ENCODE results near the gene SLC41A2. TPM values are rescaled to one million over a fixed set of nuclear protein-coding genes. Genes with fewer than 3 reads are reported as not detected.
A peak's percentile ranks its signal among the peaks of the same experiment; 100 is the strongest.

SLC41A2 gene
- total and polyA plus RNA-seq, 9 of the 15 experiments (the other 6 are each of a cell fraction or from before 2014, with no cell fraction given), result 0.01 to 0.89 (median 0.16) TPM; not detected in 1

- TF ChIP-seq, protein P1, sequence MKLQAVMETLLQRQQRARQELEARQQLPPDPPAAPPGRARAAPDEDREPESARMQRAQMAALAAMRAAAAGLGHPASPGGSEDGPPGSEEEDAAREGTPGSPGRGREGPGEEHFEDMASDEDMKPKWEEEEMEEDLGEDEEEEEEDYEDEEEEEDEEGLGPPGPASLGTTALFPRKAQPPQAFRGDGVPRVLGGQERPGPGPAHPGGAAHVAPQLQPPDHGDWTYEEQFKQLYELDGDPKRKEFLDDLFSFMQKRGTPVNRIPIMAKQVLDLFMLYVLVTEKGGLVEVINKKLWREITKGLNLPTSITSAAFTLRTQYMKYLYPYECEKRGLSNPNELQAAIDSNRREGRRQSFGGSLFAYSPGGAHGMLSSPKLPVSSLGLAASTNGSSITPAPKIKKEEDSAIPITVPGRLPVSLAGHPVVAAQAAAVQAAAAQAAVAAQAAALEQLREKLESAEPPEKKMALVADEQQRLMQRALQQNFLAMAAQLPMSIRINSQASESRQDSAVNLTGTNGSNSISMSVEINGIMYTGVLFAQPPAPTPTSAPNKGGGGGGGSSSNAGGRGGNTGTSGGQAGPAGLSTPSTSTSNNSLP (IDR thresholded peaks at IDR 0.05; ENCODE audit: borderline replicate concordance, low read depth, low read length), result peak; percentile 62; the same call in 1 of the 2 replicates
- TF ChIP-seq FOXJ2 (tag; IDR thresholded peaks at IDR 0.05), result no peak
- peak; percentile 51 for TF ChIP-seq RBBP5 (IDR thresholded peaks at IDR 0.05; ENCODE audit: borderline replicate concordance, insufficient read depth, low read length, poor library complexity, severe bottlenecking)
- no peak for TF ChIP-seq NCOR1 (IDR thresholded peaks at IDR 0.05)
- no peak for TF ChIP-seq ZNF583 (CRISPR knock-in tag; IDR thresholded peaks at IDR 0.05)
- peak; percentile 89 for TF ChIP-seq JUN (IDR thresholded peaks at IDR 0.05; ENCODE audit: borderline replicate concordance, low read depth, low read length)
- TF ChIP-seq JUN (CRISPR knock-in tag; IDR thresholded peaks at IDR 0.05; ENCODE audit: borderline replicate concordance), result no peak
- TF ChIP-seq DPF2 (IDR thresholded peaks at IDR 0.05), result peak; percentile 81
- TF ChIP-seq MAFG (tag; conservative IDR thresholded peaks at IDR 0.05), result peak; percentile 53; the same call in 1 of the 2 replicates
- TF ChIP-seq RHOXF2B (CRISPR knock-in tag; conservative IDR thresholded peaks at IDR 0.05), result no peak
- peak; percentile 65 for TF ChIP-seq EP300 (IDR thresholded peaks at IDR 0.05; ENCODE audit: low read length)
- TF ChIP-seq ZNF384 (IDR thresholded peaks at IDR 0.05; ENCODE audit: low read depth, low read length), result peak; percentile 73; the same call in 1 of the 2 replicates
- no peak for TF ChIP-seq HIVEP1 (CRISPR knock-in tag; IDR thresholded peaks at IDR 0.05)
- TF ChIP-seq GABPB1 (CRISPR knock-in tag; IDR thresholded peaks at IDR 0.05), result no peak
- no peak for TF ChIP-seq CREB1 (IDR thresholded peaks at IDR 0.05)
- TF ChIP-seq CREB1 (CRISPR knock-in tag; IDR thresholded peaks at IDR 0.05), result no peak
- peak; percentile 49 for TF ChIP-seq CBFA2T3 (IDR thresholded peaks at IDR 0.05)
- TF ChIP-seq, protein P2, sequence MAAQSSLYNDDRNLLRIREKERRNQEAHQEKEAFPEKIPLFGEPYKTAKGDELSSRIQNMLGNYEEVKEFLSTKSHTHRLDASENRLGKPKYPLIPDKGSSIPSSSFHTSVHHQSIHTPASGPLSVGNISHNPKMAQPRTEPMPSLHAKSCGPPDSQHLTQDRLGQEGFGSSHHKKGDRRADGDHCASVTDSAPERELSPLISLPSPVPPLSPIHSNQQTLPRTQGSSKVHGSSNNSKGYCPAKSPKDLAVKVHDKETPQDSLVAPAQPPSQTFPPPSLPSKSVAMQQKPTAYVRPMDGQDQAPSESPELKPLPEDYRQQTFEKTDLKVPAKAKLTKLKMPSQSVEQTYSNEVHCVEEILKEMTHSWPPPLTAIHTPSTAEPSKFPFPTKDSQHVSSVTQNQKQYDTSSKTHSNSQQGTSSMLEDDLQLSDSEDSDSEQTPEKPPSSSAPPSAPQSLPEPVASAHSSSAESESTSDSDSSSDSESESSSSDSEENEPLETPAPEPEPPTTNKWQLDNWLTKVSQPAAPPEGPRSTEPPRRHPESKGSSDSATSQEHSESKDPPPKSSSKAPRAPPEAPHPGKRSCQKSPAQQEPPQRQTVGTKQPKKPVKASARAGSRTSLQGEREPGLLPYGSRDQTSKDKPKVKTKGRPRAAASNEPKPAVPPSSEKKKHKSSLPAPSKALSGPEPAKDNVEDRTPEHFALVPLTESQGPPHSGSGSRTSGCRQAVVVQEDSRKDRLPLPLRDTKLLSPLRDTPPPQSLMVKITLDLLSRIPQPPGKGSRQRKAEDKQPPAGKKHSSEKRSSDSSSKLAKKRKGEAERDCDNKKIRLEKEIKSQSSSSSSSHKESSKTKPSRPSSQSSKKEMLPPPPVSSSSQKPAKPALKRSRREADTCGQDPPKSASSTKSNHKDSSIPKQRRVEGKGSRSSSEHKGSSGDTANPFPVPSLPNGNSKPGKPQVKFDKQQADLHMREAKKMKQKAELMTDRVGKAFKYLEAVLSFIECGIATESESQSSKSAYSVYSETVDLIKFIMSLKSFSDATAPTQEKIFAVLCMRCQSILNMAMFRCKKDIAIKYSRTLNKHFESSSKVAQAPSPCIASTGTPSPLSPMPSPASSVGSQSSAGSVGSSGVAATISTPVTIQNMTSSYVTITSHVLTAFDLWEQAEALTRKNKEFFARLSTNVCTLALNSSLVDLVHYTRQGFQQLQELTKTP (IDR thresholded peaks at IDR 0.05; ENCODE audit: low read depth in 1 of 2, partially characterized antibody in 2 of 2), result peak in 1 of 2 experiments; percentile 17
- TF ChIP-seq ATF7 (IDR thresholded peaks at IDR 0.05), result peak; percentile 53; the same call in 1 of the 2 replicates
- peak; percentile 84 for TF ChIP-seq SMARCA4 (IDR thresholded peaks at IDR 0.05)
- TF ChIP-seq FOS (IDR thresholded peaks at IDR 0.05; ENCODE audit: extremely low read depth, insufficient read length), result peak; percentile 30
- TF ChIP-seq, protein P3, sequence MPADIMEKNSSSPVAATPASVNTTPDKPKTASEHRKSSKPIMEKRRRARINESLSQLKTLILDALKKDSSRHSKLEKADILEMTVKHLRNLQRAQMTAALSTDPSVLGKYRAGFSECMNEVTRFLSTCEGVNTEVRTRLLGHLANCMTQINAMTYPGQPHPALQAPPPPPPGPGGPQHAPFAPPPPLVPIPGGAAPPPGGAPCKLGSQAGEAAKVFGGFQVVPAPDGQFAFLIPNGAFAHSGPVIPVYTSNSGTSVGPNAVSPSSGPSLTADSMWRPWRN (IDR thresholded peaks at IDR 0.05; ENCODE audit: low read depth), result peak; percentile 31; the same call in 1 of the 2 replicates
- TF ChIP-seq IFI16 (CRISPR knock-in tag; IDR thresholded peaks at IDR 0.05), result no peak
- TF ChIP-seq KHSRP (IDR thresholded peaks at IDR 0.05), result no peak
- peak; percentile 96 for TF ChIP-seq FOSL1 (tag; conservative IDR thresholded peaks at IDR 0.05)
- peak; percentile 94 for TF ChIP-seq ESRRA (IDR thresholded peaks at IDR 0.05; ENCODE audit: borderline replicate concordance, low read depth)
Measured at GRCh38 chr12:104959335-104959841, 1.3 kb upstream of the SLC41A2 start (continued).

Measured in K562 (cell line).